ENCODE results near the gene IGIP.
A peak's percentile ranks its signal among the peaks of the same experiment; 100 is the strongest.

IGIP gene

GRCh38 chr5:140162275-140162674, 36.5 kb downstream of the IGIP start:
- no peak for DNase-seq

- DNase-seq: no peak
Observed at GRCh38 chr5:140162781-140163180, 37.0 kb downstream of the IGIP start.

GRCh38 chr5:140165101-140165922, 39.6 kb downstream of the IGIP start:
- DNase-seq: no peak

DNA sequence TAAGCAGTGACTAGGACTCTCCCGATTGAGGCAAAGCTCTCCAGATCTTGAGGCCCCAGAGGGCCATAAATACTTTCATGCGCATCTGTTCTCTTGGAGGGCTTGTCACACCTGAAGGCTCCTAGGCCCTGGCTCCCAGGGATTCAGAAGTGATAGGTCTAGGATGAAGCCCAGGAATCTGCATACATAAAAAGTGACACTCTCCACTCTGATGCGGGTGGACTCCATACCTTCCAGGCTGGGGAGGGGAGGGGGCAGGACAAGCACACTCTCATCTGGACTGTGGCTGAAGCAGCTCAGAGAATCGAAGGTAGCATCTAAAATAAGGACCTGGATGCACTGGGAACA, 40.2 kb downstream of the IGIP start:
- DNase-seq: no peak

GRCh38 chr5:140166911-140167310, 41.2 kb downstream of the IGIP start:
- DNase-seq: peak in 12 of 58 donors; percentile 16 to 66 (median 28)

- DNase-seq: no peak
Observed at GRCh38 chr5:140168371-140168770, 42.6 kb downstream of the IGIP start.

DNA sequence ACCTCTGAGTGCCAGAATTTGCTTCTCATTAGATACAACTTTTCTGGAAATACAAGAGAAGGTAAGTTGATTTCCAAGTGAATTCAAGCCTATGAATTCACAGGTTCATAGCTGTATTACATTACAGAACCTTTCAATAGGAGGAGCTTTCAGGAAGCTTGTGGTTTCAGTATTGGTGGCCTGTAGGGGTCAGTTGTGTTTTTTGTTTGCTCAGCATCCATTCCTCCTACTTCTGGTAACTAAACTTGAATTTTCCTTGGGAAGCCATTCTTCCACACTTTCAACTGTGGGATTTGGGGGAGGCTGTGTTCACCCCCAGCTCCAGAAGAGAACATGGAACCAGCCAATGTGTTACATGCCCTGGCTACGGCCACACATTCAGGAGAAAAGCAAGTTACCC, 43.7 kb downstream of the IGIP start:
- no peak for DNase-seq

DNA sequence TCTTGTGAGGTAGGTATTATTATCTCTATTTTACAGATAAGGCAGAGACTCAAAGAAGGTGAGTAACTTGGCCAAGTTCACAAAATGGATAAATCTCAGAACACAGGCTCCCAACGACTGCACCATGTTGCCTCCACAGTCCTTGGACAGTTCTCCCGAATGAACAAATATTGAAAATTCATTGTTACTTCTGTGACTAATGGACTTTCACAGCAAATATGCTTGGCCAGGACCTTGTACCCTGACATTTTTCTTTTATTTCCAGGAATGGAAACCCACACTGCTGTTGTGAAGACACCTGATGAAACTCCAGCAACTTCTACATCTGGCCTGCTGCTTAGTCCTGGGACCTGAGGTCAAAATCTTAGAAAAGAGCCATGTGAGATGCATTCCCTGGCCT, 46.7 kb downstream of the IGIP start:
- no peak for DNase-seq

DNA sequence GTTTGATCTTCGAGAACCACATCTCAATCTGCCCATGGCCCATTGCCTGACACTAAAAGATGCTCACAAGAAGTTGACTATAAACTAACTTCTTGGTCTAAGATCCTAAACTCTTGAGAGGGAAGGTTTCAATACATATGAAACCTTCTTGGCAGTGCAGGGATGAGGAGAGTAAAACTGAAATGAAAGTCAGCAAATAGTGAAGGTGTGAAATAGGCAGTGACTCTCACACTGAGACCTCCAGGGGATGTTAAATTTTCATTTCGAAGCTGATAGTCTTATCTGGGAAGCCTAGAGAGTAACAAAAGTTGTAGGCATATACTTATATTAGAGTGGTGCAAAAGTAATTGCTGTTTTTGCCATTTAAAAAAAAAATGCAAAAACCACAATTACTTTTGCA, 48.3 kb downstream of the IGIP start:
- DNase-seq: no peak

DNA sequence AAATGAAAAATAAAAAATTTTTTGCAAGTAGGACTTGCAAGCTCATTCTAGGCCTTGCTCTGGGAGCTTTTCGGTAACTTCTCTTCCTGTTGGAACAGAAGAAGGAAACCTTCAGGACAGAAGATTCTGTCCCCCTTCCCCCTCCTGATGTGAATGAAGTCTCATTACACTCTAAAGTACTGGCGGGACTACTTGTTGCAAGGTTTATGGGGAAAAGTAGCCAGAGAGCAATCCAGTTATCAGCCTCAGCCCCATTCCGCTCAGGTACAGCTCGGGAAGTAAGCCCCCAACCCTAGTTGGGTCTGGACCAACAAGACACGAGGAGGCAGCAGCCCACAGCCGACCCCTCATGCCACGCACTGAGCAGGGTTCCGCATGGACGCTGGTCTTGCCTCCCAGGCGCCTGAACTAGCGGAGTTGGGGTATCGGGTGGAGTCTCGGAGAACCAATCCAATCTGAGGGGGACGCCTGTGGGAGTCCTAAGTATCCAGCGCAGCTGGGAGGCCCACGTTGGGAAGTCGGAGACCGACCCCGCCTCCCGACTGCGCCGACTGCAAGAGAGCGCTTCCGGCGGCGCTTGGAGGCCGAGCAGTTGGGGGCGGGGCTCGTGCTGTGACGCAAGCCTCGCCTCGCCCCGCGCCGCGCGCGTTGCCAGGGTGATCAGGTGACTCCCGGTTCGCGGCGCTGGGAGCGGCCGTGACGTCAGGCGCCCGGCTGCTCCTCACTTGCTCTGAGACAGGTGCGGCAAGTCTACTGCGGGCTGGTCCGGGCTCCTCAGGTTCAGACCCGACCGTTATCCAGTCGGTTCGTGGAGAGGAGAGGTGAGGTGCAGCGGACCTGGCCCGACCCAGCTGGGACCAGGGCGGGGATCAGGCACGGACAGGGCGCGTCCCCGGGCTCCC, 49.0 kb downstream of the IGIP start, which contains the start of gene CYSTM1:
Gene CYSTM1, plus strand, starts transcription at position 724 of the 902 bp plus-strand sequence. CDS start 19,278 bp downstream, outside the sequence.
- DNase-seq: peak; percentile 39 to 97 (median 90)

GRCh38 chr5:140175367-140176030, 49.8 kb downstream of the IGIP start:
- DNase-seq: peak in 45 of 58 donors; percentile 20 to 73 (median 51)

GRCh38 chr5:140176031-140176387, 50.3 kb downstream of the IGIP start:
- DNase-seq: no peak

GRCh38 chr5:140178086-140178410, 52.3 kb downstream of the IGIP start:
- DNase-seq: peak in 3 of 58 donors; percentile 14 to 57 (median 22)

DNA sequence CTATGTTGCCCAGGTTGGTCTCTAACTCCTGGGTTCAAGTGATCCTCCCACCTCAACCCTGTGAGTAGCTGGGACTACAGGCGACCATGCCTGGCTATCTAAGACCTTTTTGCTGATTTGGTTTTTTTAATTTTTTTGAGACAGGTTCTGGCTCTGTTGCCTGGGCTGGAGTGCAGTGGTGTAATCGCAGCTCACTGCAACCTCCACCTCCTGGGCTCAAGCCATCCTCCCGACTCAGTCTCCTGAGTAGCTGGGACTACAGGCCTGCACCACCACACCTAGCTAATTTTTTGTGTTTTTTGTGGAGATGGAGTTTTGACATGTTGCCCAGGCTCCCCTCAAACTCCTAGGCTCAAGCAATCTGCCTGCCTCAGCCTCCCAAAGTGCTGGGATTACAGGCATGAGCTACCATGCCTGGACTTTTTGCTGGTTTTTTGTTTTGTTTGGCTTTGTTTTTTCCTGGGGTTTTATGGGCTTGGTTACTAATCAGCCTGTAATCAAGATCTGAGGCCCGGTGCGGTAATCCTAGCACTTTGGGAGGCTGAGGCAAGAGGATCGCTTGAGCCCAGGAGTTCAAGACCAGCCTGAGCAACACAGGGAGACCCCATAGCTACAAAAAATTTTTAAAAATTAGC, 52.9 kb downstream of the IGIP start:
- no peak for DNase-seq
